Skin epidermis (tissue), 12 donors: ENCODE results near the gene MPPED1.

Source experiments
- H3K27ac ChIP-seq, 21 experiments: fragments of 200-600 bp; sonication (generic) in 11 of 21; one replicate each; pipeline ENCODE4 v1.5.0; 2020; ENCODE audit warnings: mild to moderate bottlenecking in 3 of 21, inconsistent platforms in 2 of 21, moderate library complexity in 2 of 21
- H3K4me3 ChIP-seq, 7 experiments: fragments of 200-600 bp; sonication (generic) in 2 of 7; one replicate each; pipeline ENCODE4 v1.5.0; 2020; ENCODE audit warnings: inconsistent platforms in 2 of 7, mild to moderate bottlenecking in 2 of 7, moderate library complexity in 1 of 7

Gene MPPED1

DNA sequence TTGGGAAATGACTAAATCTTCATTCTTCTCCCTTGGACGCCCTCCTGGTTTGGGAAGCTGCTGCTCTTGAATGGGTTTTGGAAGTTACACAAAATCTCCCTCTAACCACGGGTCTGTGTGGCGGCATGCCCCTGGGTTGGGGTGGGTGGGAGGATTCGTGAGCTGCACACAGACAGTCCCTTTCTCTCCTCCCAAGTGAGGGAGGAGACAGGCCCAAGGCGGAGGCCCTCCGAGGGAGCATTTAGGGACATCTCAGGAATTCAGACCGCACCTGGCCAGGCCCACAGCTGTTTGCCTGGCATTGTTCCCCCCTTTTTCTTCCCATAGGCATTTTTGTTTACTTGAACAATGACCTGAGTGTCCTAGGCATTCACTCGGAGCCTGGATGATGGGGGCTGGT is 94.1 kb downstream of the MPPED1 start:
- Histone ChIP-seq H3K27ac (no peak overlapping the region), H3K4me3 (no peak overlapping the region)

DNA sequence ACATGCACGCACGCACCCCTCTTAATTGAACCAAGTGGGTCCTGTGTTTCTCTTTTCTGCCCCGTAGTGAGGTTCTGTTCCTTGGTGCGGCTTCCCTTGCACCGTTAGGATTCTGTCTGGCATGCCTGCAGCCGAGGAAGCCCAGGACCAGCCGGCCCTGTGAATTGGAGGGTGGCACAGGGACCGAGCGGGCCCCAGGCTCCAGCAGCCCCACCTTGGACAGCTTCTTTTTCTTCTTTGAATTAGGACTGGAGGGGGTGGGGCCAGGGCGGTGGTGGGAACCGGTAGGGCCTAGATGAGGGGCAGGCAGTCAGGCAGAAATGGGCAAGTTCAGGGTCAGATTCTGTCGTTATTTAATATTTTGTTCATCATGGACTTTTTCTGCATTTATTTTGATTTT is 94.7 kb downstream of the MPPED1 start:
- no peak overlapping the region for H3K27ac ChIP-seq
- no peak overlapping the region for H3K4me3 ChIP-seq

DNA sequence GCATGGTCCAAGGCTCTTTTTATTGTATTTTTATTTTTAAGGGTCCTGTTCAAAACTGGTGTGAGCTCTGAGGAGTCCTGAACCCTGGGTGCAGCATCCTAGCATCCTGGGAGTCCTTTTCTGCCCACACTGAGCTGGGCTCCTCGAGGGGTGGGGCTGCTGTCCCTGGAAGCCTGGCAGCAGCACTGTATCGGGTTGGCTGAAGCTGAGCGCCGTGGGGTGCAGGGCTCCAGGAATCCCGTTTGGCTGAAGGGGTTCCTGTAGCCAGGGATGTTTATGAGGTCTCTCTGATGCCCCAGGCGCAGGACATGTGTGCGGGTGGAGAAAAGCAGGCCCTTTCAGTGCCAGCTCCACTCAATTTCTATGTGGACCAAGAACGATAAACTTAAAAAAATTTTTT is 95.4 kb downstream of the MPPED1 start:
- Histone ChIP-seq H3K4me3 (no peak overlapping the region), H3K27ac (no peak overlapping the region)

DNA sequence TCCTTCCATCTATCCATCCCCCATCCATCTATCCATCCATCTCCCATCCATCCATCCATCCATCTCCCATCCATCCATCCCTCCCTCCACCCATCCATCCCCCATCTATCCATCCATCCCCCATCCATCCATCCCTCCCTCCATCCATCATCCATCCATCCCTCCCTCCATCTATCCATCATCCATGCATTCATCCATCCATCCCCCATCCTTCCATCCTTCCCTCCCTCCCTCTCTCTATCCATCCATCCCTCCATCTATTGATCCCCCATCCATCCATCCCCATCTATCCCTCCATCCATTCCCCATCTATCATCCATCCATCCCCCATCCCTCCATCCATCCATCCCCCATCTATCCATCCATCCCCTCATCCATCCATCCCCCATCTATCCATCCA is 96.7 kb downstream of the MPPED1 start:
- H3K27ac ChIP-seq = no peak overlapping the region
- H3K4me3 ChIP-seq = no peak overlapping the region

DNA sequence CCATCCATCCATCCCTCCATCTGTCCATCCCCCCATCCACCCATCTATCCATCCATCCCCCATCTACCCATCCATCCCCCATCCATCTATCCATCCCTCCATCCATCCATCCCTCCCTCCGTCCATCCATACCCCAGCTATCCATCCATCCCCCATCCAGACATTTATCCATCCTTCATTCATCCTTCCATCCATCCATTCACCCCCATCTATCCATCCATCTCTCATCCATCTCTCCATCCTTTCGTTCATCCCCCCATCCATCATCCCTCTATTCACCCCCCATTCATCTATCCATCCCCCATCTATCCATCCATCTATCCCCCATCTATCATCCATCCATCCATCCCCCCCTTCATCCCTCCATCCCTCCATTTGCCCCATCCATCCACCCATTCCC is 97.5 kb downstream of the MPPED1 start:
- Histone ChIP-seq H3K4me3 (no peak overlapping the region), H3K27ac (no peak overlapping the region)

DNA sequence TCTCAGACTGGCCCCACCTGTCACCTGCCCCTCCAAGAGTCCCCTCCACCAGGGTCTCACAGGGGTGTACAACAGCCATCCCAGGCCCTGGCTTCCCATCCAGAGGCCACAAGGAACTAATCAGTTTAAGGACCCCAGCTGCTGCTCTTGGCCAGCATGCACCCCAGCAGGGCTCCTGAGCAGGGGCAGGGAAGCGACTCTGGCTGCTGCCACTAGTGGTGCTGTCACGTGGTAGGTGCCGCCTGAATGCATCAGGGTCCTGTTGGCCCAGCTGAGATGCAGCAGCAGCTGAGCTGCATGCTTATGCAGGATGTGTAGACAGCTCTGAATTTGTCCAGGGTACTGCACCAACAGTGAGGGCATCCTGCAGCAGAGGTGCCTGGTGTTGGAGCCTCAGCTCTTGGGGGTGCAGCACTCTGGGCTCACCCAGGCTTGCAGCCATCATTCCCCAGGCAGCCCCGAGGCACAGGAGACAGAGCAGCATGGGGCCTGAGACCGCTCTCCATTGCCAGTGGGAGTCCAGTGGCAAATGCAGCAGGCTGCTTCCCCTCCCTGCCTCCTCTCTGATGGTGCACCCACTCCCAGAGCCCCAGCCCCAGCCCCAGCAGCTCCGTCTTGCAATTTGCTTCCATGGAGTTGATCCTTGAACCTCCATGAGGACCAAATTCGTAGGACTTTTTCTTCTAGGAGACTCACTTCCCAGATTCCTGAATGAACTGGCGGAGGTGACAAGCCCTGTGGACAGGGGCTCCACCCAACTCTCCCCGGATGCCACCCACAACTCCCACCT is 98.7 kb downstream of the MPPED1 start:
- H3K4me3 ChIP-seq = no peak overlapping the region
- H3K27ac ChIP-seq = no peak overlapping the region

DNA sequence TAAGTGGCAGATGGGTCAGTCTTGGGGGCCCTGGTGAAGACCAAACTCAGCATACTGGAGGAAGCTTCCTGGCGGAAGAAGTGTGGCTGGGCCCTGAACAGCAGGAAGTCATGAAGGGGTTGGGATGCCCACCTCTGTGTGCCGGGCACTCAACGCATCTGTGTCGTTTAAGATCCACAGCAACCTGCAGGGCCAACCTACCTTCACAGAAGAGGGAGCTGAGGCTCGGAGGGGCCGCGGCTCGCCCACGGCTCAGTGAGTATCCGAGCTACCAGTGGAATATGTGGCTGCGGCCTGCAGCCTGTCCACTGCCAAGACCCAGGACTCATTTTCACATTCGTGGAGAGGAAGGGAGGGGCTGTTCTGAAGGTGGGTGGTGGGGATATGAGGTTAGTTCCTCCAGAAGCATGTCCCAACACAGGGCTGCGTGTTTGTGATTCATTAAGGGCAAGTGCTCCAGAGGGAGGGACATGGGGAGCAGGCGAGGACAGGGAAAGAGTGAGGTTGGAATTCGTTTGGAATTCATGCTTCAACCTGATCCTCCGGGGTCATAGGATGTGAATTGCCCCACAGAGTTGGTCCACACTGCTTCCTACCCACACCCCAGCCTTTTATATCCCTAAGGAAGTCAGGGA is 99.6 kb downstream of the MPPED1 start:
- Histone ChIP-seq H3K27ac (peak overlapping the region in 2 of 21 experiments; percentile 21 to 24), H3K4me3 (no peak overlapping the region)

DNA sequence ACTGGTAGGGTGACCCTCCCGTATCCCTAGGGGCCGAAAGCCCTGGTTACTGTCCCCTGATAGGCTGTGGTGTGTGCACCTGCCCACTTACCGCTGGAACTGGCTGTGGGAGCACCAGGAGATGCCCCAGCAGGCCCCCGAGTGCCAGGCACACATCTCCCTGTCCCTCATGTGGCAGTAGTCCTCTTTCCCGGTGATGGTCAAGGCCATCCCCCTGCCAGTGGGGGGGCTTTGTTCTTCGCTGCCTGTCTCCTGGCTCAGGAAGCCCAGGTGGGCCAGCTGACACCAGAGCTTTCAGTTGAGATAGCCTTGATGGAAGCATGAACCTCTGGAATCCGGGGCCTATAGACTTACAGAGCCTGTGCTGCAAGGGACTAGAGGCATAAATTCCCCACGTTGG is 100.5 kb downstream of the MPPED1 start:
- no peak overlapping the region for H3K27ac ChIP-seq

DNA sequence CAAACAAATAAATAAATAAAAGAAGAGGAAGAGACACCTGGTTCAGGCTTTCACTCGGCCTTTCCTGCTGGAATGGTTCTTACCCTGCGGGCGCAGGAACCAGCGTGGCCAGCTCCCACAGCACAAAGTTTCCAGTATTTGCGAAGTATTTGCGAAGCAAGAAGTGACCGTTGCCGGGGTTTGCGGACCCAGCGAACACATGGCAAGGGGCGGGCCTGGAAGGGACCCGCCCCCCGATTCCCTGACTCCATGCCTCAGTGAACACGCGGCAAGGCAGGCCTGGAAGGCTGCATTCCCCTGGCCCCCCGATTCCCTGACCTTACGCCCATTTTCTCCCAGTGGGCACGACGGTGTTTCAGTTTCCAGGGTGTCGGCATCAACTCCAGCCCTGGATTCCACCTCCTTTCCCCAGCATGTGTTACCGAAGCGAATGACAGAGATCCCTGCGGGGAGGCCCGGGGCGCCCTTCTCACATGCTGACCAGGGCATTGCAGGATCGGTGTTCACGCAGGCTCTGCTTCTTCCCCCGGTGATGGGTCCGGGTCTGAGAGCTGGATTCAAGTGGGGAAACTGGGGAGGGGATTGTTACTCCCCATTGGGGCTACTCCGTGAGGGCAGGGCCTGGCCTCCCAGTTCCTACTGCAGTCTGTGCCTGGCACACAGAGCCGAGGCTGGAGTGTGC is 102.8 kb downstream of the MPPED1 start:
- H3K27ac ChIP-seq = no peak overlapping the region
- no peak overlapping the region for H3K4me3 ChIP-seq

More for the DNA sequence above, 100.5 kb downstream of the MPPED1 start:
- H3K4me3 ChIP-seq = no peak overlapping the region

DNA sequence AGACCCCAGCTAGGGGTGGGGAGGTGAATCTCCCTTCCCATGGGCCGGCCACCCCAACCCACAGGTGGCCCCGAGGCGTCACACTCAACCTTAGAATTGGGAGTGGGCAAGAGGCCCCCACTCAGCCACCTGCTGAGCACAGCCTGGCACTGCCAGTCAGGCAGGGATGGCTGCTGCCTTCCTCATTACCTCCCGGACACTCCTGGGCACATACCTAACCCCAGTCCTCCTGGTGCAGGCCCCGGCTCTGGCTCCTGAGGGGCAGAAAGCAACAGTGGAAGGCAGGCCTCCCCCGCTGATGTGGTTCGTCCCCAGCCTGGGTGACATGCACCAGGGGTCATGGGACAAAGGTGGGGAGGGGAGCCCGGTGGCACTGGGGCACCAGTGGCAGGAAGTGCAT is 103.6 kb downstream of the MPPED1 start:
- no peak overlapping the region for H3K4me3 ChIP-seq
- H3K27ac ChIP-seq = no peak overlapping the region

DNA sequence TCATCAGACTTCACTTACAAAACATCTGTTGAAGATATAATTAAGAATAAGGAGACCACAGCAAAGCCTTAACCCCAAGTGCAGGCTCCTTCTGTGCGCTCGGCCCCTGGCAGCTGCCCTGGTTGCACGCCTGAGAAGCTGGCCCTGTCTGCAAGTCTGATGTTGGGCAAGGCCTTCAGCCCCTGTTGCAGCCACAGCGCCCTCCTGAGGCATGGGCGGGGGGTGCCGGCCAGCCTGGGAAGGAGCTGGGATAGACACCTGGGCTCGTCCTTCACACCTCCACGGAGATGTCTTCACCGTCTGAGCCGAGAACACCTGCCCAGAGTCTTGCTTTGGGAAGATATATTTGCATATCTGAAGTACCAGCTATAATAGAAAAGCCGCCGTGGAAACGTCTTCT is 104.1 kb downstream of the MPPED1 start:
- H3K27ac ChIP-seq = no peak overlapping the region
- H3K4me3 ChIP-seq = no peak overlapping the region

DNA sequence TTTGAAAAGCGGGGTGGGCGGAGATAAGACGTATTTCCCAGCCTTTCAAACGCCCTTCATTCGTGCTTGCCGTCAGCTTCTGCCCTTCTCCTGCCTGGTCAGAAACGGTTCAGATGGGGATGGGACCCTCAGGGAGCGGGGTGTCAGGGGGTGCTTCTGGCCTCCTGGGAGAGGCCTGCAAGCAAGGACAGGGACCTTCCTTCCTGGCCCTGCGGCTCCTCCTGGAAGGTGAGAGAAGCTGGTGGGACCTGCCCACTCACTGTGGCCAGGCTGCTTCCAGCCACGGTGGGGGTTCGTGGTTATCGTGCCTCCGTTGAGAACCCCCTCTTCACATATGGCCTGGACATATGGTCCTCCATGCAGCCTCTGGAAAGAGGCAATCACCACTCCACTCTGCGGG is 104.6 kb downstream of the MPPED1 start:
- H3K27ac ChIP-seq = no peak overlapping the region
- H3K4me3 ChIP-seq = no peak overlapping the region

DNA sequence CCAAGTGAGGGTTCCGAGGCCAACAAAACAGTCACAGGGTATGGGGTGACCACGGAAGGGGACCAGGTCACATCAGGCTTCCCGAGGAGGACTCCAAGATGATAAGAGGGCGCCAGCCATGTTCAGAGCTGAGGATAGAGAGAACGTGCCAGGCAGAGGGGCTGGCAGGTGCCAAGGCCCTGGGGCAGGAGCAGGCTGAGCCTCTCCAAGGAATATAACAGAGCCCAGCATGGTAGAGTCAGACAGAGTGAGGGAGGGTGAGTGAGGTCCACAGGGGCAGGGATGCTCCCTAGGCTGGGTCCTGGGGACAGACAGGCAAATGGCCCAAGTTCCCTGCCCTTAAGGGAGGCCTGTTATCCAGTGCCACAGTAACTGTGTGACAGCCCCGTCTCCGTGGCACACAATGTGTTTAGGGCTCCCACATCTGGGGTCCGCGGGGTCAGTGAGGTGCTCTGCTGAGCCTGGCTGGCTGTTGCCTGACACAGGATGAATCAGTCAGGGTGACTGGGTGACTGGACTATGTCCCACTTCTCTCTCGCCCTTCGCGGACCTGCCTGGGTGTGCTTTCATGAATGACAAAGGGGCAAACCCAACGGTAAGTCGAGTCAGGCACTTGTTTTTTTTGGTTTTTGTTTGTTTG is 105.3 kb downstream of the MPPED1 start:
- Histone ChIP-seq H3K27ac (no peak overlapping the region), H3K4me3 (no peak overlapping the region)

DNA sequence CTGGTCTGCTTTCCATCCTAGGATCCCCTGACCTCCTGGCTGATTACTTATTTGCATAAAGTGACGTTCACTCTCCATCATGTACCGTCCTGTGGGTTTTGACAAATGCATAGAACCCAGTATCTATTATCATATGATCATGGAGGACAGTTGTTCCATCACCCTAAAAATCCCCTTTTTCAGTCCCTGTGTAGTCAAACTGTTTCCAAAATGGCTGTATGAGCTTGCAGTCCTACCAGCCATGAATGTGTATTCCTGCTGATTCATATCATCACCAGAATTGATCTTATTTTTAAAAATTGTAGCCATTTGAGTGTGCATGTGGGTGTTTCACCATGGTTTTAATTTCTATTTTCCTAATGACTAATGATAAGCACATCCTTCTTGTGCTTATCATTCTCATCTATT is 108.8 kb downstream of the MPPED1 start:
- no peak overlapping the region for H3K27ac ChIP-seq
- no peak overlapping the region for H3K4me3 ChIP-seq

DNA sequence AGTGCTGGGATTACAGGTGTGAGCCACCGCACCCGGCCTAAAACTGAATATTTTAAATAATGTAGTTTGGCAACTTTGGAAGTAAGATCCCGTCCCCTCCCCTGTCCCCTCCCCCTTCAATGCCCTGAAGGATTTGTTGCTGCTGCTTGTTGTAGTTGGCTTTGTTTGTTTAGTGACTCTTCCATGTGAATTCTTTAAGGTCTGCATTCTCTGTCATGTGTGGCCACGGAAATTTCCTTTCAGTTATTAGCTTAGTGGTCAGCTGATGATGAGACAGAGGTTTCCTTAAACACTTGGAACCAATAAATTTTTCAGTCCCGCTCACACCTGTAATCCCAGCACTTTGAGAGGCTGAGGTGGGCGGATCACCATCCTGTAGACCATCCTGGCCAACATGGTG is 109.9 kb downstream of the MPPED1 start:
- H3K4me3 ChIP-seq = no peak overlapping the region
- H3K27ac ChIP-seq = no peak overlapping the region

DNA sequence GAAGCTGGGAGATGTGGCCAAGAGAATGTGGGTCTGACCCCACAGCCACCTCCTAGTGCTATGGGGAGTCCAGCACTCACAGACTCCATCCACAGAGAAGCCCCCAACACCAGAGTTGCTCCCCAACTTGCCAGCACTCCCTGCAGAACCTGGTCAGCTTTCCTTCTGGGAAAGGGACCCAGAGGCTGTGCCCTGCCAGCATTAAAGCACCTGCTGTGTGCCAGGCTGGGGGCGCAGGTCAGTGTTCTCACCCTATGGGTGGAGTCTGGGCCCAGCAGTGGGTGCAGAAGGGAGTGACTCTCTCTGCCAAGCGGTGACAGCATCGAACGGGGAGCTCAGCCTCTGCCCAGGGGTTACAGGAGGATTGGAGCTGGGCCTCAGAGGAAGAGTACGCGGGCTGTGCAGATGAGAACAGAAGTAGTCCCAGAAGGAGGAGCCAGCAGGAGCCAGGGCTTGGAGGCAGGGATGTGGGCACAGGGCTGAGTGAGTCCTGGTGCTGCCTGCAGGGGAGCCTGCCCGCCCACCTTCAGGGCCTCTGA is 114.4 kb downstream of the MPPED1 start:
- Histone ChIP-seq H3K27ac (no peak overlapping the region), H3K4me3 (no peak overlapping the region)

DNA sequence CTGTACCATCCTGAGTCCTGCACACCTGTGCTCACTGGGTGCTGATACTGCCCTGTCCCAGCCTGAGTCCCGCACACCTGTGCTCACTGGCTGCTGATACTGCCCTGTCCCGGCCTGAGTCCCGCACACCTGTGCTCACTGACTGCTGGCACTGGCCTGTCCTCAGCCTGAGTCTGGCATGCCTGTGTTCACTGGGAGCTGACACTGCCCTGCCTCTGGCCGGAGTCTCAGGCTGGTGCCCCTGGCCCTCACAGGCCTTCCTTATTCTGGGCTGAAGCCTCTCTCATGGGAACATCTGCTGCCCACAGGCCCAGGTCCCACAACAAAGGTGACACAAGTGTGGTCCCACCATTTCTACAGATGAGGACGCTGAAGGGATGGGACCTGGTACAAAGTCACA is 115.1 kb downstream of the MPPED1 start:
- no peak overlapping the region for H3K4me3 ChIP-seq

DNA sequence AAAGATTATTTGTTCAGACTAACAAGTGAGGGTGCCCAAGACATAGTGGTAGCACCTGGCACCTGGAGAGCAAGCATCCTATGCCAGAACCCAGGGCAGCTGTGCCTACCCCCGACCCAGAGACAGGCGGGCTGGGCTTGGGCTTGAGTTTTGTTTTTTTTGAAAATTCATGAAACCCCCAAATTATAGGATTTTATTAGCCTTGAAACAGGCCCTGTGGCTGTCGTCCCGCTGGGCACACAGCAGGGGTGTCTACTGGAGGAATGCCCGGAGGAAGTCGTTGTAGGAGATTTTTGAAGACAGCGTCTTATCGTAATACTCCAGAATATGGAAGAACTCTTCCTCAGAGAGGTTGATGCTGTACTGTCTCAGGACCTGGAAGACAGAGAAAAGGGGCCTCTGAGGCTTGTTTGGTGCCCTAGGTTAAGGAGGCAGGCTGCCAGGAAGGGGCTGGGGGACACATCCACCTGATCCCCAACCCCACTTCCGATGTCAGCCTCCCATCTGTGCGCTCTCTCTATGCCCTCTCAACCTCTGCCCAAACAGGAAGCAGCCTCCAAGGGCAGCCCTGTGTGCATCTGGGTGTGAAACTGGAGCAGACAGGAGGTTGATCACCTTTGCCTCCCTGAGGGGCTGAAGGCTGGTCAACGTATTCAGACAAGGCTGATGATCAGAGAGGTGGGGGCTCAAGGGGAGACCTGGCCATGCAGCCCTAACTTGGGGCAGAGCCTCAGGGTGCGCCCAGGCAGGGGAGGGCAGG is 117.0 kb downstream of the MPPED1 start:
- Histone ChIP-seq H3K4me3 (no peak overlapping the region), H3K27ac (no peak overlapping the region)

More for the DNA sequence above, 115.1 kb downstream of the MPPED1 start:
- H3K27ac ChIP-seq = no peak overlapping the region

DNA sequence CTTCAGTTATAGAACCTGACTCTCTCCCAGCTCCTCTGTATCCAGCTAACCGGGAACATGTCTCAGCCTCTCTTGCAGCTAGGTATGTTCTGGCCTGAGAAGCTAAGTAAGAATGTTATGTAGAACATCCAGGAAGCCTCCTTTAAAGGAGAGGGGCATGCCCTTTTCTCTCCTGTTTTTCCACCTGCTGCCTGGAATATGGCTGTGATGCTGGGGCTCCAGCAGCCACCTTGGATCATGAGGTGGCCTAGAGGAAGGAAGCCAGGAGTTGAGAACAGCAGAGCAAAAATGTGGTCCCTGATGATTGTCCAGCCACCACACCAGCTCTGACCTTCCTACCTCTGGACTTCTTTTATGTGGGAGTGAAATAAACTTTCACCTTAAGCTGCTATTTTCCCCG is 117.6 kb downstream of the MPPED1 start:
- no peak overlapping the region for H3K27ac ChIP-seq
- H3K4me3 ChIP-seq = no peak overlapping the region

DNA sequence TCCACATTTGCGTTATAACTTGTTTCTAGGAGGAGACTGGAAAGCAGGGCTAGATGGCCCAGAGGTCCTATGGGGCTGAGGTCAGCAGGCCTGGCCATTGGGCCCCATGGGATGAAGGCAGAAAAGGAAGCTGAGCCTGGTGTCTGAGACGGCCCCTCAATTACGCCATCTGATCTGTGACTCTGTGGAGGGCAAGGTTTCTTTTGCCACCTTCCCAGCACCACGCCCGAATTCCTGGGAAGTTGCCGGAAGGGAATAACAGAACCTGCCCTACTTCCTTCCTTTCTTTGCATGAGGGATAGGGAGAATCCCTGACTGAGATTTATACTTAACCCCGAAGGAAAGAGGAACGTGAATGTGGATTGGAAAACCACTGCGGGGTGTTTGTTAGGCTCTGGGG is 118.1 kb downstream of the MPPED1 start:
- peak overlapping the region in 1 of 7 experiments; percentile 17 for H3K4me3 ChIP-seq
- peak overlapping the region in 9 of 21 experiments; percentile 23 to 82 (median 71) for H3K27ac ChIP-seq
